ENCODE results near the gene CNTNAP2. TPM values are rescaled to one million over a fixed set of nuclear protein-coding genes. Genes with fewer than 3 reads are reported as not detected.

CNTNAP2 gene
- total and polyA plus RNA-seq, 2 of the 13 experiments (the other 11 are each of a cell fraction or from before 2014, with no cell fraction given): 0.40 to 0.42 TPM

DNA sequence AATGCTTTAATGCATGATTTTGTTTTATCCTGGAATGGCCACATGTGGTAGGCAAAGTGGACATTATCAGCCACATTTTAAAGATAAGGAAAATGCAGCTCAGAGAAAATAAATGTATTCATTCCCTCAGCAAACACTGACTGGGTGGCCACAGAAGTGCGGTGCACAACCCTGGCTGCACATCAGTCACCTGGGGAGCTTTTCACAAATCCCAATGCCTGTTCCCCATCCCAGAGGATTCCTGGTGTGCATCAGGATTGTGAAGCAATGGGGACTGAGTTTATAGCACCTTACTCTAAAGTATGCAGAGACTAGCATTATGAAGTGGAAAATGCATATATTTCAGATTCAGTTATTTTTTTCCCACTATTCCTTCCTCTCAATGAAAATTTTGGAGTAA is 2280.5 kb downstream of the CNTNAP2 start (continued):
- TF ChIP-seq, protein P1, sequence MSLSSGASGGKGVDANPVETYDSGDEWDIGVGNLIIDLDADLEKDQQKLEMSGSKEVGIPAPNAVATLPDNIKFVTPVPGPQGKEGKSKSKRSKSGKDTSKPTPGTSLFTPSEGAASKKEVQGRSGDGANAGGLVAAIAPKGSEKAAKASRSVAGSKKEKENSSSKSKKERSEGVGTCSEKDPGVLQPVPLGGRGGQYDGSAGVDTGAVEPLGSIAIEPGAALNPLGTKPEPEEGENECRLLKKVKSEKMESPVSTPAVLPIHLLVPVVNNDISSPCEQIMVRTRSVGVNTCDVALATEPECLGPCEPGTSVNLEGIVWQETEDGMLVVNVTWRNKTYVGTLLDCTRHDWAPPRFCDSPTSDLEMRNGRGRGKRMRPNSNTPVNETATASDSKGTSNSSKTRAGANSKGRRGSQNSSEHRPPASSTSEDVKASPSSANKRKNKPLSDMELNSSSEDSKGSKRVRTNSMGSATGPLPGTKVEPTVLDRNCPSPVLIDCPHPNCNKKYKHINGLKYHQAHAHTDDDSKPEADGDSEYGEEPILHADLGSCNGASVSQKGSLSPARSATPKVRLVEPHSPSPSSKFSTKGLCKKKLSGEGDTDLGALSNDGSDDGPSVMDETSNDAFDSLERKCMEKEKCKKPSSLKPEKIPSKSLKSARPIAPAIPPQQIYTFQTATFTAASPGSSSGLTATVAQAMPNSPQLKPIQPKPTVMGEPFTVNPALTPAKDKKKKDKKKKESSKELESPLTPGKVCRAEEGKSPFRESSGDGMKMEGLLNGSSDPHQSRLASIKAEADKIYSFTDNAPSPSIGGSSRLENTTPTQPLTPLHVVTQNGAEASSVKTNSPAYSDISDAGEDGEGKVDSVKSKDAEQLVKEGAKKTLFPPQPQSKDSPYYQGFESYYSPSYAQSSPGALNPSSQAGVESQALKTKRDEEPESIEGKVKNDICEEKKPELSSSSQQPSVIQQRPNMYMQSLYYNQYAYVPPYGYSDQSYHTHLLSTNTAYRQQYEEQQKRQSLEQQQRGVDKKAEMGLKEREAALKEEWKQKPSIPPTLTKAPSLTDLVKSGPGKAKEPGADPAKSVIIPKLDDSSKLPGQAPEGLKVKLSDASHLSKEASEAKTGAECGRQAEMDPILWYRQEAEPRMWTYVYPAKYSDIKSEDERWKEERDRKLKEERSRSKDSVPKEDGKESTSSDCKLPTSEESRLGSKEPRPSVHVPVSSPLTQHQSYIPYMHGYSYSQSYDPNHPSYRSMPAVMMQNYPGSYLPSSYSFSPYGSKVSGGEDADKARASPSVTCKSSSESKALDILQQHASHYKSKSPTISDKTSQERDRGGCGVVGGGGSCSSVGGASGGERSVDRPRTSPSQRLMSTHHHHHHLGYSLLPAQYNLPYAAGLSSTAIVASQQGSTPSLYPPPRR (CRISPR knock-in tag; IDR thresholded peaks at IDR 0.05; ENCODE audit: borderline replicate concordance): no peak
- TF ChIP-seq JUN (CRISPR knock-in tag; IDR thresholded peaks at IDR 0.05): no peak
- no peak for TF ChIP-seq ZBTB3 (CRISPR knock-in tag; IDR thresholded peaks at IDR 0.05; ENCODE audit: borderline replicate concordance, low read depth)
- TF ChIP-seq ZSCAN29 (CRISPR knock-in tag; conservative IDR thresholded peaks at IDR 0.05): no peak
- no peak for TF ChIP-seq DNMT3B (CRISPR knock-in tag; conservative IDR thresholded peaks at IDR 0.05)

DNA sequence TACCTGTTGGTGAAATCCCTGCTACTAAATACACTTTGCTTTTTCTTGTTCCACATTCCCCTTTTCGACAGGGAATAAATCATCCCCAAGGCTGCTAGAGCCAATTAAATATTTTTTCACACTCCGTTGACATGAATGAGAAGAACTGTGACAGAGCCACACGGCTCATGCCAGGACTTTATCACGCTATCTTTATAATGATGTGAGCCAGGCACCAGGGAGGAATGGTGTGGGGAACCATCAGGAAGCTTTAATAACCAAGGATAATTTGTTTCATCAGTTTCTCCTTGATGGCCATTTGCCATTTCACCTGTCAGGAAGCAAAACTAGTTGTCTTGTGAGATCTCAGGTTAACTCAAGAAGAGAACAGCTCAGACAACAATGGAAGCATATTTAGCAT is 2280.9 kb downstream of the CNTNAP2 start:
- no peaks in the 10 kb centered on the region for H3K79me2 ChIP-seq (ENCODE audit: insufficient read depth, low read length)
- WGBS (ENCODE audit: low lambda C conversion rate): 92% methylated on average over 4 of the region's 4 CpGs
- no peak overlapping the region for H3K9ac ChIP-seq (ENCODE audit: insufficient read depth, low read depth, low read length)
- in situ Hi-C loops (cut with HindIII; ENCODE audit: extremely low pct_ligation_motif_present, low pct_unique_long_range_greater_than_20kb): no loop called here
- intact Hi-C loops (cut with micrococcal nuclease; ENCODE audit: unreplicated experiment): no loop called here
- ATAC-seq: no peak
- POLR2A ChIA-PET: no interaction called here
- no peaks in the 10 kb centered on the region for H3K27me3 ChIP-seq (ENCODE audit: control insufficient read depth in 1 of 2, insufficient read depth in 2 of 2, low read length in 2 of 2)
- no peak overlapping the region for H3K27ac ChIP-seq (ENCODE audit: extremely low read length, insufficient read depth, low read length)
- TF ChIP-seq NR2F6 (IDR thresholded peaks at IDR 0.05): no peak
- TF ChIP-seq NR2F6 (CRISPR knock-in tag; IDR thresholded peaks at IDR 0.05): no peak
- no peaks in the 10 kb centered on the region for H3K9me3 ChIP-seq (ENCODE audit: low read length)
- CTCF ChIA-PET (ENCODE audit: low intra/inter-chr PET ratio, low total read pairs): no interaction called here
- no peaks in the 10 kb centered on the region for H3K4me1 ChIP-seq (ENCODE audit: insufficient read depth, low read length)
- no peak overlapping the region for H3K4me2 ChIP-seq (ENCODE audit: low read depth, low read length)
- no peak for FAIRE-seq
- no TSS peak for BruUV-seq (replicated peaks)
- H3K36me3 ChIP-seq (replicated peaks in 1 of 2; ENCODE audit: control insufficient read depth in 1 of 2, insufficient read depth in 2 of 2, low read length in 2 of 2): no peaks in the 10 kb centered on the region
- no peak overlapping the region for H3K4me3 ChIP-seq (replicated peaks in 1 of 3; ENCODE audit: insufficient read depth in 1 of 3, low read depth in 2 of 3, low read length in 3 of 3)
- H2AFZ ChIP-seq (ENCODE audit: low read length): no peak overlapping the region
- DNase-seq (ENCODE audit: low spot score): no peak
- no peaks in the 10 kb centered on the region for H4K20me1 ChIP-seq (ENCODE audit: insufficient read depth, low read length)
